ENCODE data around the gene CCSER1. TPM values are rescaled to one million over a fixed set of nuclear protein-coding genes. Genes with fewer than 3 reads are reported as not detected.

Gene CCSER1
- total RNA-seq, 2 experiments from 2014 or later: not detected

DNA sequence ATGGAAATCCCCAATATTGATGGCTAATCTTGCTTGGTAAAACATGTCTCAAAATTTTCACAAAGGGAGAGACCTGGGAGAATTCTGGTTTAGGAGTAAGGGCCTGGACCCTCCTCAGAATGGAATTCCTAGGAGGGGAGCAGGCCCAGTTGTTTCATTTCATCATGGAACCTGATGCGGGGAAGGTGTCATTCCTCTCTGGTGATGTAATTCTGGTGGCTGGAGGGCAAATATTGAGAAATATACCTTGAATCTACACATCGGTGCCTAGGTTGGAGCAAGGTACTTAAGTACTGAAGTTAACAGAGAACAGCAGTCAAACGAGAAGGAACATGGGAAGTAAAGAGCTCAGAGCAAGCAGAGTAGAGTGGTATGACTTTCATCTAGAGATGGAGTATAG lies 23.2 kb upstream of the CCSER1 start:
- CTCF ChIA-PET: no interaction called here
- Mint-ChIP-seq H3K4me3 (no peak overlapping the region), H3K27me3 (peaks cover 2% of the 10 kb centered on the region), H3K27ac (no peak overlapping the region), H3K4me1 (ENCODE audit: low read depth) (no peaks in the 10 kb centered on the region), H3K9me3 (no peaks in the 10 kb centered on the region), H3K36me3 (ENCODE audit: low read depth) (no peaks in the 10 kb centered on the region)
- ATAC-seq: no peak
- DNase-seq: no peak
- POLR2A ChIA-PET: no interaction called here
- TF ChIP-seq, protein P1, sequence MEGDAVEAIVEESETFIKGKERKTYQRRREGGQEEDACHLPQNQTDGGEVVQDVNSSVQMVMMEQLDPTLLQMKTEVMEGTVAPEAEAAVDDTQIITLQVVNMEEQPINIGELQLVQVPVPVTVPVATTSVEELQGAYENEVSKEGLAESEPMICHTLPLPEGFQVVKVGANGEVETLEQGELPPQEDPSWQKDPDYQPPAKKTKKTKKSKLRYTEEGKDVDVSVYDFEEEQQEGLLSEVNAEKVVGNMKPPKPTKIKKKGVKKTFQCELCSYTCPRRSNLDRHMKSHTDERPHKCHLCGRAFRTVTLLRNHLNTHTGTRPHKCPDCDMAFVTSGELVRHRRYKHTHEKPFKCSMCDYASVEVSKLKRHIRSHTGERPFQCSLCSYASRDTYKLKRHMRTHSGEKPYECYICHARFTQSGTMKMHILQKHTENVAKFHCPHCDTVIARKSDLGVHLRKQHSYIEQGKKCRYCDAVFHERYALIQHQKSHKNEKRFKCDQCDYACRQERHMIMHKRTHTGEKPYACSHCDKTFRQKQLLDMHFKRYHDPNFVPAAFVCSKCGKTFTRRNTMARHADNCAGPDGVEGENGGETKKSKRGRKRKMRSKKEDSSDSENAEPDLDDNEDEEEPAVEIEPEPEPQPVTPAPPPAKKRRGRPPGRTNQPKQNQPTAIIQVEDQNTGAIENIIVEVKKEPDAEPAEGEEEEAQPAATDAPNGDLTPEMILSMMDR (IDR thresholded peaks at IDR 0.05): no peak
- intact Hi-C loops (cut with micrococcal nuclease): no loop called here

DNA sequence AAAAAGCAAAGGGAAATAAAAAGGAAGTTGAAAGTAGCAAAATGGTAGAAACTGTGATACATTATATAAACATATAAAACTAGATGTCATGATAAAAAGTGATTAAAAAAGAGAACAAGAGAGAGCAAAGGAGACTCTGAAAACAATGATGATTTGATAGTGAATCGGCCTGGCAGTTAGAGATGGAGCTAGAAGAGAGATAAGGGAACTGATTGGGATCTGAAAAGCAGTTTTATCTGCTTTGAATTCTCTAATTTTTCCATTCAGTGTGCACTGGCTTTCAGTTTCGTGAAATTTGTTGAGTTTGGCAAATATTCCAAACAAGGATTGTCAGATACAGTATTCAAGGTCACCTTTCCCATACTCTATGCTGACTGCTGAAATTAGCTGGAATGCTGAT lies 21.9 kb upstream of the CCSER1 start:
- ATAC-seq (no peak), DNase-seq (no peak)
- H3K36me3 Mint-ChIP-seq (ENCODE audit: low read depth): no peaks in the 10 kb centered on the region
- TF ChIP-seq, protein P1 (IDR thresholded peaks at IDR 0.05): no peak
- intact Hi-C loops (cut with micrococcal nuclease): no loop called here
- ChIA-PET CTCF (no interaction called here), POLR2A (no interaction called here)
- H3K4me1 Mint-ChIP-seq (ENCODE audit: low read depth): no peaks in the 10 kb centered on the region
- no peaks in the 10 kb centered on the region for H3K9me3 Mint-ChIP-seq
- no peak overlapping the region for H3K27ac Mint-ChIP-seq
- H3K4me3 Mint-ChIP-seq: no peak overlapping the region
- H3K27me3 Mint-ChIP-seq: peaks cover 2% of the 10 kb centered on the region

DNA sequence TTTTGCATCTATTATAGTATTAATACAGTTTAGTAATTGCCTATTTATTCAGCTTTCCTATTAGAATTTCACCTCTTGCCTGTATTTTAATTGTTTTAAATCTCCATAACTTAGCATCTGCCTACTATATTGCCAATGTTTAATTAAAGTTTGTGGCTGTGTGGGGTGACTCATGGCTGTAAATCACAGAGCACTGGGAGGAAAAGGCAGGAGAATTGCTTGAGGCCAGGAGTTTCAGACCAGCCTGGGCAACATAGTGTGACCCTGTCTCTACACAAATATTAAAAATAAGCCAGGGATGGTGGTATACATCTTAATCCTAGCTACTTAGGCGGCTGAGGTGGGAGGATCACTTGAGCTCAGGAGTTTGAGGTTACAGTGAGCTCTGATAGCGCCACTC lies 14.5 kb upstream of the CCSER1 start:
- no peak overlapping the region for H3K27ac Mint-ChIP-seq
- H3K9me3 Mint-ChIP-seq: no peaks in the 10 kb centered on the region
- no peak for DNase-seq
- ChIA-PET CTCF (no interaction called here), POLR2A (no interaction called here)
- no peaks in the 10 kb centered on the region for H3K4me1 Mint-ChIP-seq (ENCODE audit: low read depth)
- H3K27me3 Mint-ChIP-seq: peaks cover 5% of the 10 kb centered on the region
- H3K36me3 Mint-ChIP-seq (ENCODE audit: low read depth): no peaks in the 10 kb centered on the region
- no peak overlapping the region for H3K4me3 Mint-ChIP-seq
- TF ChIP-seq, protein P1 (IDR thresholded peaks at IDR 0.05): no peak
- intact Hi-C loops (cut with micrococcal nuclease): no loop called here
- ATAC-seq: no peak

DNA sequence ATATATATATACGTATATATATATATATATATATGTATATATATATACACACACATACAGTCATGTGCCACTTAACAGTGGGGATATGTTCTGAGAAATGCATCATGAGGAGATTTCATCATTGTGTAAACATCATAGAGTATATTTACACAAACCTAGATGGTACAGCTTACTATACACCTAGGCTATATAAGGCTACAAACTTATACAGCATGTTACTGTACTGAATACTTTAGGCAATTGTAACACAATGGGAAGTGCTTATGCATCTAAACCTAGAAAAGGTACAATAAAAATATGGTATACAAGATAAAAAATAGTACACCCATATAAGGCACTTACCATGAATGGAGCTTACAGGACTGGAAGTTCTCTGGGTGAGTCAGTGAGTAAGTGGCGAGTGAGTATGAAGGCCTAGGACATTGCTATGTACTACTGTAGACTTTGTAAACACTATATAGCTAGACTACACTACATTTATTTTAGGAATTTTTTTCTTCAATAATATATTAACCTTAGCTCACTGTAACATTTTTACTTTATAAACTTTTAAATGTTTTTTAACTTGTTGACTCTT lies 13.2 kb upstream of the CCSER1 start:
- CTCF ChIA-PET: no interaction called here

DNA sequence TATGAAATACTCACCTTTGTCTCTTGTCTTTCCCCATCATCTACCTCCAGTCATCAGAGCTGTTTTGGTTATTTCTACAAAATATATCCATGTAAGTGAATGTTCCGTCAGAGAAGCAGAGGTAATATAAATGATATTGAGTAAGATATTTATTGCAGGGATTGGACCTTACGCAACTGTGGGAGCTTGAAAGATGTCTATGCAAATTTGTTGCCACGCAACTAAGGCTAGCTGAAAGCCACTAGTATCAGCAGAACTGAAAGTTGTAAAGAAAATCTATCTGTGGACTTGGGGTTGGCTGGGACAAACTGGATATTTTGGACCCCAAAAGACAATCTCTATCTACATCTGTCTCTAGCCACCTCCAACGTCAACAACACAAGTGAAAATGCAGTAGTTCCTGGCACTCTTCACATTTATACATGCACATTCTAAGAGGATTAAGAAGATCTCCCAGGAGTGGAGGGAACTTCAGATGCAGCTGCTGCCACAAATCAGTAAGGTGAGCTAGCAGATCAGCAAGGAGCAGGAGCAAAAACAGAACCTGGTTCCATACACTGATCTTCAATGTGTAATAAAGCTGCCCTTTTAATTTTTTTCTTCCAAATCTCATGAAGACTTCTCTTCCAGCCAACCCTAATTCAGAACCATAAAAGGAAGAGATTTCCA lies 8.5 kb upstream of the CCSER1 start:
- no peak overlapping the region for H3K4me3 Mint-ChIP-seq
- ATAC-seq (no peak), DNase-seq (no peak)
- ChIA-PET CTCF (no interaction called here), POLR2A (no interaction called here)
- peaks cover 9% of the 10 kb centered on the region for H3K27me3 Mint-ChIP-seq
- no peaks in the 10 kb centered on the region for H3K4me1 Mint-ChIP-seq (ENCODE audit: low read depth)
- intact Hi-C loops (cut with micrococcal nuclease): no loop called here
- TF ChIP-seq, protein P1 (IDR thresholded peaks at IDR 0.05): no peak
- no peak overlapping the region for H3K27ac Mint-ChIP-seq
- no peaks in the 10 kb centered on the region for H3K9me3 Mint-ChIP-seq
- H3K36me3 Mint-ChIP-seq (ENCODE audit: low read depth): no peaks in the 10 kb centered on the region

More for the DNA sequence above, 13.2 kb upstream of the CCSER1 start:
- Mint-ChIP-seq H3K4me3 (no peak overlapping the region), H3K9me3 (no peaks in the 10 kb centered on the region), H3K27me3 (peaks cover 6% of the 10 kb centered on the region), H3K27ac (no peak overlapping the region), H3K4me1 (ENCODE audit: low read depth) (no peaks in the 10 kb centered on the region), H3K36me3 (ENCODE audit: low read depth) (no peaks in the 10 kb centered on the region)
- DNase-seq (no peak), ATAC-seq (no peak)
- POLR2A ChIA-PET: no interaction called here
- intact Hi-C loops (cut with micrococcal nuclease): no loop called here
- TF ChIP-seq, protein P1 (IDR thresholded peaks at IDR 0.05): no peak

Measured in activated CD8-positive, alpha-beta T cell treated with anti-CD3 and anti-CD28 coated beads for 36 hours (primary cell).